HG03575 (cell line): ENCODE data around the gene LASP1NB.

Experiments used
- ATAC-seq: cut with Tn5 transposase; IDR thresholded peaks from one replicate; pipeline ENCODE4 v1.9.1; 2021; ENCODE audit not compliant: unreplicated experiment, insufficient number of reproducible peaks, low FRiP score; ENCODE audit errors: extremely low read depth

LASP1NB gene

DNA sequence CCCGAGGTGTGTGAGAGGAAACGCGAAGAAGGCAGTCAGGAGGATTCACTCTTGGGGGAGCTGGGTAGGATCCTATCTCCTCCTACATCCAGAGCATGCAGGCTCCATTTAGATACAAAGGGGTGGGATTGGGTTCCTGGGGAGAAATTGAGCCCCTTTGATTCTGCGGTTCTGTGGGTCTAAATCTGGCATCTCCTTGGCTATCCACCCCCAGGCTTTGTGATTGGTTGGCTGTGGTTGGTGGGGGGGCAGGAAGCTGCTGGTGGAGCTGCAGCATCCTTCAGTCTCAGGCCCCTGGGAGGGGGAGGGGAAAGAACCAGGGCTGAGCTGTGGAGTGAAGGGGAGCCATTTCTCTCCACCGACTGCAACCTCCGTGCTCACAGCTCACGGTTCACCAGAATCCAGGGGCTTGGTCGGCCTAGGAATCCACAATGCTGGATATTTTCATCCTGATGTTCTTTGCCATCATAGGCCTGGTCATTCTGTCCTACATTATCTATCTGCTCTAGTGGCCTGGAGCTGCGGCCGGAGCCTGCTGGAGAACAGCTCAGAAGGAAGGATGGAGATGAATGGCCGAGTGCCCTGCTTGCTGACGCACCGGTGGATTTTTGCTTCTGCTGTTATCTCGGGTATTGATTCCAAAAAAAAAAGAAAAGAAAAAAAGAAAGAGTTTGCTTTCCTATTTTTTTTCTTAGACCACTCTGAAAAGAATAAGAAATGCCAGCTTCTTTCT is at the start of gene LASP1NB:
LASP1NB (plus strand) TSS at position 352 of the 733 bp plus-strand sequence.
- ATAC-seq, result no peak

DNA sequence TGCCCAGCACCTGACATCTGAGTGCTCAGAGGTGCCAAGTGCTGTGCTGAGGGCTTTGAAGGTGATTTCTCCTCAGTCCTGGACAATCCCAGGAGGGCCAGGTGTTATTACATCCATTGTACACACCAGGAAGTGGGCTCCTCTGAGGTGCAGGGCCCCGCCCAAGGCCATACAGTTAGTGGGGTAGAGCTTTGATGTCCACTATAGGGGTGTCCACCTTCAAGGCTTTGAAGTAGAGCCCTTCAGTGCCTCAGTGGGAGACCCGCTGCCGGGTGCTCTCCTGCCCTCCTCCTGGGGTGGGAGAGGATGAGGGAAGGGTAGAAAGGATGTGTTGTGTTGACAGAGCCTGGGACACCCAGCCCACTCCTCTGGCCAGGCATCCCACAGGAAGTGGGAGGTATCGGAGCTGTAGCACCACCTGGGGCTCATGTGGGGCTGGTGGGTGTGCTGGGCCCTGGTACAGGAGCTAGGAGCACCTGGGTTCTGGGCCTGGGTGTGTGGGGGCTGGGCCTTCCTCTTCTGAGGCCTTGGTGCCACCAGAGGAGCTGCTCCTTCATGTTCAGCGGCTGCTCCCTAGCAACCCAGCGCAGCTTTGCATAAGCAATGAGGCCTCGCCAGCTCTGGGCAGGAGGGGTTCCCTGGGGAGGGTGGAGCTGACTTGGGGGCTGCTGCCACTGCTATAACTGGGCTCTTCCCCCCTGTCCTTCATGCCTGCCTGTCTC is 48.1 kb upstream of the LASP1NB start:
- no peak for ATAC-seq

DNA sequence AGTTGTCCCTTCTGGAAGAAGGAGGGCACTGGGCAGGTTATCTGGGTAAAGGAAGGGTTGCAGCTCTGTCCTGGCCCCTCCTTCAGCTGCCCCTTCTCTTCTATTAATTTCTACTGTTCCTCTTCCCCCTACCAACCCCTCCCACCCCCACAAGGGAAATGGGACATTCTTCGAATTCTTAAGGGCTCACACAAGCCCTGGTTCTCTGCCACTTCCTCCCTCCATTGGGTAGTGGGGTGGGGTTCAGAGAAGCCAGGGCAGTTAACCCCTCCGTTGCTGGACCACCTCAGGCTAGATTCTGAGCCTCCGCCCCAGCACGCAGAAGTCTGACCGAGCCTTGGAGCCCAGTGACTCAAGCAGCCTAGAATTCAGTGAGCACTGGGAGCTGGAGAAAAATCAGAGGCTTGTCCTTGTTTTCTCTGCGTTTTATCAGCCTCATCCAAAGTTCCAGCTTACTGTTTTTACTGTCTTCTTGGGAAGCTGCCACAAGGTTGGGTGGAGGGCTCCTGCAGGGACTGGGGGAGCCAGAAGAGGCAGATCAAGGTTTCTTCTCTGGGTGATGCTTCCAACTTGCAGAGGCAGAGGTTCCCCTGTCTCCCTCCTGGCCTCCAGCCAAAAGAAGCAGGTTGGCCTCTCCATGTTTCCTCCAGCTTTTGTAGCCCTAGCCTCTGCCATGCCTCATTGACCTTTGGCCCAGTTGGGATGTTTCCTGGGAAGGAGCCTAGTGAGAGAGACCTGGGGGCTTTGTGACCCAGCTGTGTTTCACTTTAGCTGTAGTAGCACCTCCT is 45.3 kb upstream of the LASP1NB start:
- no peak for ATAC-seq

DNA sequence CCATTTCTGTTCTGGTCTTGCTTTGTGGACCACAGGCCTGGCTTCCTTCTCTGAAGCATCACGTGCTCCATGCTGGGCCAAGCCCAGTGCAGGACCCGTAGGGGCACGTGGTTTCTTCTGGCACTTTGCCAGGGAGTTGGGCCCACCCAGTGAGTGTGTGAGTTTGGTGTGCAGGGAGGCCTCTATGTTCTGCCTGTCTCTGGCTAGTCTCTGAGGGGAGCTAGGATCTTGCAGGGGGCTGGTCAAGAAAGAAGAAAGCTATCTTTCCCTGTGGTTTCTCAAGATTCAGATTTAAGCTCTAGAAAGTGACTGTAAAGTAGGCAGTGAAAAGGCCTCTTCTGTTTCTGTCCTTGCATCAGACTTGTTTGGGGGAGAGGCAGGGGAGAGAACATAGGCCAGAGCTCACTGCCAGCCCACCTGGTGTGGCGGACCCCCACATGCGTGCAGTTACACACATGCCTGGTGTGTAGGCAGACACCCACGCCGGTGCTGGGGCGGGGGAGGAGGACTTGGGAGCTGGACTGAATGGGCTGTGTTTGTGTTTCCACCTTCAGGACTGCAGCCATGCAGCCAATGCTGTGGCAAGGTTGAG is 43.7 kb upstream of the LASP1NB start:
- ATAC-seq, result no peak

GRCh38 chr17:38882870-38883269 is 42.5 kb upstream of the LASP1NB start:
- no peak for ATAC-seq

GRCh38 chr17:38883592-38884526 is 41.6 kb upstream of the LASP1NB start:
- ATAC-seq, result no peak

GRCh38 chr17:38885044-38885727 is 40.2 kb upstream of the LASP1NB start:
- no peak for ATAC-seq

DNA sequence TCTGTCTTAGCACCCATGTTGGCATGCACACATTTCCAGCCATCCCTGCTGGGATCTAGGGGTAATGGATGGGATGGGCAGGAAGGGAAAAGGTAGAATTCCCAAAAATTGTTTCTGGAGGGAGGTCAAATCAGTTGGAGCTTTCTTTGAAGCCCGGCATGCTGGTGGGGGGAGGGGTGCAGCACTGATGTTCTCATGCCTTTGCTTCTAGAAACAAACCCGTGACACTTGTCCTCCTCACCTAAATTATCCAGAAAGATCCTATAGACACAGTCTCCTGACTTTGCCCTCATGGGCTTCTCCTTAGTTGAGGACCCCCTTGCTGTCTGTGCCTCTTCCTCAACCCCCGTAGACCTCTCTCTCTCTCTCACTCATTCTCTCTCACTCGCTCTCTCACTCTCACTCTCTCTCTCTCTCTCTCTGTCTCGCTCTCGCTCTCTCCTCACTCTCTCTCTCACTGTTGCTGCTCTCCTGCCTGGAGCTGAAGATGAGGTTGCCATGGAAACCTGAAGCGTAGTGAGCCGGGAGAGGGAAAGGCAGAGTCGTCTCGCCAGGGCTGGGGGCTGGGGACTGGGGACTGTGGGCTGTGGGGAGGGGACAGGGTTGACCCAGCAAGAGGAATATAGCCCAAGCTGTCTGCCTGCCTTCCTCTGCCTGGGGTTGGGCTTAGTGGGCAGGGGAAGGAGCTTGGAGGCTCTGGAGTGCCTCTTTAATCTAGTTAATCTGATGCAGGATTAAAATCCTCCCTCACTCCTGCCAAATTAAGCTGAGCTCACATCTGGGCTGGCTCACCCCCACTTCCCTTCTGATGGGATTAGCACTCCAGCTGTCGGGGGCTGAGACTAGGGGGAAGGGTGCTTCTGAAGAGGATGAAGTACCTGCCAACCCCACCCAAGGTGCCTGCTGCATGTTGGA is 39.4 kb upstream of the LASP1NB start:
- no peak for ATAC-seq

DNA sequence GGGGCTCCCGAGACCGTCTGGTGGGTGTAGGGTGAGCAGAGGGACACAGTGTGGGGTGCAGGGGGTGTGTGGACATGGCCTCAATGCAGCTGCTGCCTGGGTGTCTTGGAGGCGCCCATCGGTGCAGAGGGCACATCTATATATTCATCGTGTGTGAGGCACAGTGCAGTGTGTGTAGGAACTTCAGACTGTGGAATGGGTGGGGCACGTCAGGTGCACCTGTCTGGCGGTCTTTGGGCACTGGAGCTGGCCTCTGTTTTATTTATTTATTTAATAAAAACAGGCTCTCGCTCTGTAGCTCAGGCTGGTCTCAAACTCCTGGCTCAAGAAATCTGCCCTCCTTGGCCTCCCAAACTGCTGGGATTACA is 38.8 kb upstream of the LASP1NB start:
- ATAC-seq, result no peak

DNA sequence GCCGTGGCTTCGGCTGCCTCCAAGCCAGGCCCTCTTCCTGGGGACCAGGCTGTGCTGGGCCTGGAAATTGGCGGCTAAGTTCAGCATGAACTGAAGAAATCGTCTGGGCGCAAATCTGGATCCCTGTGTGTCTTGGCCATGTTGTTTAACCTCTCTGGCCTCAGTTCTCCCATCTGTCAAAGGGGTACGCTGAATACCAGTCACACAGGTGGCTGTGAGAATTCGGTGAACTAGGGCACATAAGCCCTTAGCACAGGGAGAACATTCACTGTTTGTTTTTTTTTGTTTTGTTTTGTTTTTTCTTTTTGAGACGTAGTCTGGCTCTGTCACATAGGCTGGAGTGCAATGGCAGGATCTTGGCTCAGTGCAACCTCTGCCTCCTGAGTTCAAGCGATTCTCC is 36.6 kb upstream of the LASP1NB start:
- no peak for ATAC-seq

GRCh38 chr17:38889745-38890409 is 35.5 kb upstream of the LASP1NB start:
- ATAC-seq, result no peak

DNA sequence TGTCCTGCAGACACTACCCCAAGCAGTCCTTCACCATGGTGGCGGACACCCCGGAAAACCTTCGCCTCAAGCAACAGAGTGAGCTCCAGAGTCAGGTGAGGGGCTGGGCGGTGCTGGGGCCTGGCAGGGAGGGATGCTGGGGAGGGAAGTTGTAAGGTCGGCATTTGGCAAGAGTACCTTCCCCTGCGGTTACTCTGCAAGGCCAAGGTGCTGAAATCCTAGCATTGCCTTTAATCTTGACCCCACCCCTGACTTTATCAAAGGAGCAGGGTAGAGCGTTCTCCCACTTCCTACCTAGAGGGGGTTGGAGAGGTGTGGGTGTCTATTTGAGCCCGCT is 35.0 kb upstream of the LASP1NB start:
- ATAC-seq, result no peak

GRCh38 chr17:38891441-38891840 is 34.0 kb upstream of the LASP1NB start:
- no peak for ATAC-seq

GRCh38 chr17:38892083-38892482 is 33.3 kb upstream of the LASP1NB start:
- ATAC-seq, result no peak

- no peak for ATAC-seq
Measured at GRCh38 chr17:38892620-38893019, 32.8 kb upstream of the LASP1NB start.

GRCh38 chr17:38893113-38893512 is 32.3 kb upstream of the LASP1NB start:
- ATAC-seq, result no peak

DNA sequence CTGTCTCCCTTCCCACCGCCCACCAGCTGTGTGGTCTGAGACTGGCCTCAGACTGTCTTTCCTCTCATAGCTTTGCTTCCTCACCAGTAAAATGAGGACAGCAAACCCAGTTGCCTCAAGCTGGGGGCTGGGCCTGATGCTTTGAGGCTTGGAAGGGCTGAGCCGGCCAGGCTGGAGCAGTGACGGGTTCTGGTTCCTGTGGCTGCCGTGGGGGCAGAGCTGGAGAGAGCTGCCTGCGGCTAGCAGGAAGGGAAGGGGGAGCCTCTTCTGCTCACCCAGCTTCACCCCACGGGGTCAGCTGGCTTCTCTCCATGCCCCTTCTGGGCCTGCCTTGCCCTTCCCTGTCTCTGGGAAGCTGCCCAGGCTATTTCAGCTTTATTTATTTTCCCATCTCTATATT is 31.8 kb upstream of the LASP1NB start:
- ATAC-seq, result no peak
